Stimulated activated CD4-positive, alpha-beta T cell treated with anti-CD3 and anti-CD28 coated beads, TNF-alpha, amount 100 ng/mL, for 4 hours (primary cell): Measurements from ENCODE around the gene TMEM109.

Experiments used
- DNase-seq, 3 experiments: peaks; one replicate each; pipeline ENCODE4 v3.0.0-alpha.2; 2020; ENCODE audit warnings: low read depth in 3 of 3

Gene TMEM109

GRCh38 chr11:60942219-60942618 lies 28.3 kb downstream of the TMEM109 start:
- DNase-seq = no peak

GRCh38 chr11:60942970-60943565 lies 29.1 kb downstream of the TMEM109 start:
- DNase-seq = no peak

- DNase-seq = no peak
Observed at GRCh38 chr11:60944490-60945294, 30.7 kb downstream of the TMEM109 start.

- DNase-seq = no peak
Observed at GRCh38 chr11:60945295-60945667, 31.3 kb downstream of the TMEM109 start.

- no peak for DNase-seq
Observed at GRCh38 chr11:60946601-60947264, 32.8 kb downstream of the TMEM109 start.

- no peak for DNase-seq
Observed at GRCh38 chr11:60947700-60948099, 33.7 kb downstream of the TMEM109 start.

- no peak for DNase-seq
Observed at GRCh38 chr11:60948250-60948649, 34.3 kb downstream of the TMEM109 start.

GRCh38 chr11:60950024-60950423 lies 36.1 kb downstream of the TMEM109 start:
- DNase-seq = no peak

- DNase-seq = no peak
Observed at GRCh38 chr11:60950933-60951605, 37.1 kb downstream of the TMEM109 start.

- DNase-seq = no peak
Observed at GRCh38 chr11:60951606-60951903, 37.6 kb downstream of the TMEM109 start.

GRCh38 chr11:60951904-60952741 lies 38.2 kb downstream of the TMEM109 start, which contains the start of gene SLC15A3:
Gene SLC15A3, minus strand, starts transcription at chr11:60952176. Its CDS starts 625 bp downstream, at chr11:60951551.
- no peak for DNase-seq

- no peak for DNase-seq
Observed at GRCh38 chr11:60952742-60953170, 38.8 kb downstream of the TMEM109 start.

- DNase-seq = no peak
Observed at GRCh38 chr11:60953781-60954180, 39.8 kb downstream of the TMEM109 start.

- no peak for DNase-seq
Observed at GRCh38 chr11:60954421-60954820, 40.5 kb downstream of the TMEM109 start.

- no peak for DNase-seq
Observed at GRCh38 chr11:60955571-60955970, 41.6 kb downstream of the TMEM109 start.

GRCh38 chr11:60957188-60957587 lies 43.2 kb downstream of the TMEM109 start:
- DNase-seq = no peak

- DNase-seq = no peak
Observed at GRCh38 chr11:60959431-60959830, 45.5 kb downstream of the TMEM109 start.

GRCh38 chr11:60960405-60960804 lies 46.4 kb downstream of the TMEM109 start:
- DNase-seq = no peak

GRCh38 chr11:60964801-60965200 lies 50.8 kb downstream of the TMEM109 start:
- DNase-seq = no peak

- DNase-seq = no peak
Observed at GRCh38 chr11:60966890-60967289, 52.9 kb downstream of the TMEM109 start.

GRCh38 chr11:60968223-60968622 lies 54.3 kb downstream of the TMEM109 start:
- no peak for DNase-seq
